Activated CD4-positive, alpha-beta T cell treated with anti-CD3 and anti-CD28 coated beads for 24 hours (primary cell): Measurements from ENCODE around the gene ATP1B1.
"Not testable (repeated sequence)": the region's sequence is repeated elsewhere in the genome, so short reads cannot be mapped to it uniquely, and the experiment has no call there.

Source experiments
- DNase-seq, 2 donors: peaks; one replicate each; pipeline ENCODE4 v3.0.0-alpha.2; 2020; ENCODE audit warnings: low read depth in 2 of 2

ATP1B1 gene

GRCh38 chr1:169115891-169116585 is 9.5 kb downstream of the ATP1B1 start:
- DNase-seq, result no peak

- no peak for DNase-seq
Observed at GRCh38 chr1:169117014-169117413, 10.5 kb downstream of the ATP1B1 start.

GRCh38 chr1:169117599-169117998 is 11.1 kb downstream of the ATP1B1 start:
- no peak for DNase-seq

- DNase-seq, result no peak
Observed at GRCh38 chr1:169118227-169118626, 11.7 kb downstream of the ATP1B1 start.

- no peak for DNase-seq
Observed at GRCh38 chr1:169119405-169119804, 12.9 kb downstream of the ATP1B1 start.

GRCh38 chr1:169120066-169120465 is 13.6 kb downstream of the ATP1B1 start:
- DNase-seq, result no peak

- no peak for DNase-seq
Observed at GRCh38 chr1:169121146-169121923, 14.8 kb downstream of the ATP1B1 start.

- no peak for DNase-seq
Observed at GRCh38 chr1:169122976-169123375, 16.5 kb downstream of the ATP1B1 start.

- no peak for DNase-seq
Observed at GRCh38 chr1:169124459-169124858, 18.0 kb downstream of the ATP1B1 start.

- DNase-seq, result not testable (repeated sequence)
Observed at GRCh38 chr1:169125597-169125996, 19.1 kb downstream of the ATP1B1 start.

- DNase-seq, result no peak
Observed at GRCh38 chr1:169126335-169126734, 19.8 kb downstream of the ATP1B1 start.

- no peak for DNase-seq
Observed at GRCh38 chr1:169127305-169127704, 20.8 kb downstream of the ATP1B1 start.

- DNase-seq, result no peak
Observed at GRCh38 chr1:169128562-169128961, 22.1 kb downstream of the ATP1B1 start.

- no peak for DNase-seq
Observed at GRCh38 chr1:169129109-169129784, 22.8 kb downstream of the ATP1B1 start.

- no peak for DNase-seq
Observed at GRCh38 chr1:169130683-169131082, 24.2 kb downstream of the ATP1B1 start.

GRCh38 chr1:169132512-169133227 is 26.2 kb downstream of the ATP1B1 start:
- no peak for DNase-seq

GRCh38 chr1:169133228-169133576 is 26.7 kb downstream of the ATP1B1 start:
- no peak for DNase-seq

- no peak for DNase-seq
Observed at GRCh38 chr1:169133801-169134502, 27.5 kb downstream of the ATP1B1 start.

GRCh38 chr1:169137357-169137756 is 30.9 kb downstream of the ATP1B1 start:
- DNase-seq, result no peak

GRCh38 chr1:169138866-169139670 is 32.6 kb downstream of the ATP1B1 start:
- DNase-seq, result no peak

- no peak for DNase-seq
Observed at GRCh38 chr1:169141356-169141755, 34.9 kb downstream of the ATP1B1 start.
